ENCODE measurements around the gene ALDOA. TPM values are rescaled to one million over a fixed set of nuclear protein-coding genes. Genes with fewer than 3 reads are reported as not detected.

Gene ALDOA
- total and polyA plus RNA-seq, 10 of the 15 experiments (the other 5 are each of a cell fraction or from before 2014, with no cell fraction given) = 218 to 2,339 (median 1,095) TPM

GRCh38 chr16:30113711-30114333 is 48.3 kb downstream of the ALDOA start (continued):
- TF ChIP-seq CUX1 (IDR thresholded peaks at IDR 0.05; ENCODE audit: insufficient replicate concordance, low read depth, low read length) (no peak), PBX3 (IDR thresholded peaks at IDR 0.05; ENCODE audit: insufficient replicate concordance, low read depth, low read length) (no peak), CTCF (IDR thresholded peaks at IDR 0.05 in 2 of 3, conservative IDR thresholded peaks at IDR 0.05 in 1 of 3; ENCODE audit: control insufficient read depth in 2 of 3, extremely low read depth in 1 of 3, insufficient read depth in 1 of 3, low read depth in 3 of 3, low read length in 3 of 3) (no peak)

Measured in GM12878 (cell line).